K562 (cell line): ENCODE data around the gene RAB39B. TPM values are rescaled to one million over a fixed set of nuclear protein-coding genes. Genes with fewer than 3 reads are reported as not detected.
A peak's percentile ranks its signal among the peaks of the same experiment; 100 is the strongest.

Experiments used
- BHLHE40 ChIP-seq: IDR thresholded peaks from 2 replicates; pipeline ENCODE4 v1.6.1; 2011; ENCODE audit warnings: low read length, improper control_type of control experiment
- CCAR2 ChIP-seq: fragments of 200-400 bp; formaldehyde crosslinking; IDR thresholded peaks from 2 replicates; pipeline ENCODE4 v1.6.1; 2017; ENCODE audit warnings: mild to moderate bottlenecking, low read depth, low read length
- CHD2 ChIP-seq: IDR thresholded peaks from 2 replicates; pipeline ENCODE4 v1.6.1; 2011; ENCODE audit warnings: low read depth, low read length
- CREB1 ChIP-seq, 2 experiments: sonication (generic) in 1 of 2; formaldehyde crosslinking in 1 of 2; IDR thresholded peaks; 2 replicates each; pipeline versions ENCODE4 v1.6.1 to v1.8.0; 2012 to 2022; ENCODE audit warnings: inconsistent platforms in 1 of 2, mild to moderate bottlenecking in 1 of 2, missing genetic modification reagents in 1 of 2, moderate library complexity in 1 of 2
- FOS ChIP-seq: IDR thresholded peaks from 3 replicates; pipeline ENCODE4 v1.6.1; 2011; ENCODE audit not compliant: insufficient read length; ENCODE audit errors: extremely low read depth
- GABPB1 ChIP-seq: sonication (generic); formaldehyde crosslinking; IDR thresholded peaks from 2 replicates; pipeline ENCODE4 v1.8.0; 2022; ENCODE audit warnings: mild to moderate bottlenecking, missing genetic modification reagents
- HMGN3 ChIP-seq: IDR thresholded peaks from 2 replicates; pipeline ENCODE4 v1.6.1; 2011; ENCODE audit warnings: borderline replicate concordance, low read depth, mild to moderate bottlenecking, mixed read lengths, low read length; ENCODE audit not compliant: insufficient read length; ENCODE audit errors: extremely low read depth
- KLF1 ChIP-seq: fragments of 450-650 bp; IDR thresholded peaks from 2 replicates; pipeline ENCODE4 v1.6.1; 2016; ENCODE audit warnings: missing genetic modification characterization, missing compliant biosample characterization
- KLF16 ChIP-seq: IDR thresholded peaks from 2 replicates; pipeline ENCODE4 v1.6.1; 2016; ENCODE audit warnings: antibody characterized with exemption
- MCM3 ChIP-seq: fragments of 450-650 bp; IDR thresholded peaks from 2 replicates; pipeline ENCODE4 v1.6.1; 2016
- NCOA6 ChIP-seq: fragments of 450-650 bp; IDR thresholded peaks from 2 replicates; pipeline ENCODE4 v1.6.1; 2017; ENCODE audit warnings: mild to moderate bottlenecking
- NFATC3 ChIP-seq: fragments of 450-650 bp; IDR thresholded peaks from 2 replicates; pipeline ENCODE4 v1.6.1; 2017; ENCODE audit warnings: mild to moderate bottlenecking
- PCBP2 ChIP-seq: fragments of 200-400 bp; formaldehyde crosslinking; IDR thresholded peaks from 2 replicates; pipeline ENCODE4 v1.6.1; 2018; ENCODE audit warnings: low read length, low read depth, mild to moderate bottlenecking, moderate library complexity; ENCODE audit not compliant: poor library complexity, severe bottlenecking
- POLR2A ChIP-seq: fragments of 450-650 bp; conservative IDR thresholded peaks from 2 replicates; pipeline ENCODE4 v1.6.1; 2016
- RFX7 ChIP-seq: fragments of 250-450 bp; sonication (Bioruptor Pico); IDR thresholded peaks from 2 replicates; pipeline ENCODE4 v1.5.1; 2021; ENCODE audit warnings: mild to moderate bottlenecking
- XRCC5 ChIP-seq: fragments of 200-400 bp; formaldehyde crosslinking; IDR thresholded peaks from 2 replicates; pipeline ENCODE4 v1.6.1; 2017; ENCODE audit warnings: low read depth, mild to moderate bottlenecking, low read length
- ZFX ChIP-seq: sonication (generic); formaldehyde crosslinking; IDR thresholded peaks from 2 replicates; pipeline ENCODE4 v1.8.0; 2022; ENCODE audit warnings: mild to moderate bottlenecking, missing genetic modification reagents, moderate library complexity
- ZNF263 ChIP-seq: sonication (generic); formaldehyde crosslinking; IDR thresholded peaks from 2 replicates; pipeline ENCODE4 v1.8.0; 2022; ENCODE audit warnings: mild to moderate bottlenecking, missing genetic modification reagents, borderline replicate concordance
- ZNF347 ChIP-seq: fragments of 450-650 bp; formaldehyde crosslinking; IDR thresholded peaks from 2 replicates; pipeline ENCODE4 v1.4.0; 2020; ENCODE audit warnings: low read depth, mild to moderate bottlenecking, moderate library complexity
- polyA plus RNA-seq, 8 experiments: library from polyadenylated mRNA; depleted of rRNA in 4 of 8; stranded (reverse) in 5 of 8; unstranded in 3 of 8; fragments of >200 nt; fragmentation: Nextera tagmentation in 2 of 8; fragmentation: Illumina TruSeq in 1 of 8; extraction: Ambion mirVana in 2 of 8; extraction: Trizol in 1 of 8; gene quantifications; 2 replicates each; pipeline versions ENCODE4 v1.2.1 to v1.2.3, GENCODE V29; 2011 to 2014; ENCODE audit warnings: inconsistent platforms in 1 of 8, missing spikeins in 1 of 8
- total RNA-seq, 7 experiments: library from RNA; depleted of rRNA in 6 of 7; stranded (reverse); fragments of >200 nt in 6 of 7; fragmentation: Illumina TruSeq in 2 of 7; extraction: Trizol in 2 of 7; gene quantifications; 2 replicates each; pipeline versions ENCODE4 v1.2.1 to v1.2.3, GENCODE V29; 2011 to 2021; ENCODE audit warnings: low replicate concordance in 1 of 7
- TF ChIP-seq, protein P1 (sequence below): sonication (generic); formaldehyde crosslinking; IDR thresholded peaks from 2 replicates; pipeline ENCODE4 v1.8.1; 2022; ENCODE audit warnings: missing genetic modification reagents
- TF ChIP-seq, protein P2 (sequence below), 2 experiments: fragments of 250-450 bp in 1 of 2; fragments of 450-650 bp in 1 of 2; sonication (Bioruptor Pico) in 1 of 2; IDR thresholded peaks; 2 replicates each; pipeline versions ENCODE4 v1.6.1 to v1.8.0; 2016 to 2021; ENCODE audit warnings: mild to moderate bottlenecking in 2 of 2, moderate library complexity in 2 of 2, missing compliant biosample characterization in 1 of 2, missing genetic modification characterization in 1 of 2
- TF ChIP-seq, protein P3 (sequence below): sonication (generic); formaldehyde crosslinking; IDR thresholded peaks from 2 replicates; pipeline ENCODE4 v1.8.0; 2022; ENCODE audit warnings: missing genetic modification reagents, mild to moderate bottlenecking, moderate library complexity, borderline replicate concordance
- TF ChIP-seq, protein P4 (sequence below), 2 experiments: IDR thresholded peaks; 2 replicates each; pipeline ENCODE4 v1.6.1; 2011; ENCODE audit warnings: borderline replicate concordance in 1 of 2, control low read depth in 1 of 2, low read depth in 1 of 2, low read length in 1 of 2, mild to moderate bottlenecking in 1 of 2, mixed read lengths in 1 of 2, moderate library complexity in 1 of 2; ENCODE audit not compliant: insufficient read depth in 1 of 2, insufficient read length in 1 of 2, poor library complexity in 1 of 2, severe bottlenecking in 1 of 2; ENCODE audit errors: extremely low read depth in 1 of 2
- TF ChIP-seq, protein P5 (sequence below): IDR thresholded peaks from 2 replicates; pipeline ENCODE4 v1.6.1; 2011; ENCODE audit not compliant: insufficient read length; ENCODE audit errors: extremely low read depth

The RAB39B gene
- total and polyA plus RNA-seq, 9 of the 15 experiments (the other 6 are each of a cell fraction or from before 2014, with no cell fraction given), result 0.04 to 0.07 (median 0.04) TPM; not detected in 6

DNA sequence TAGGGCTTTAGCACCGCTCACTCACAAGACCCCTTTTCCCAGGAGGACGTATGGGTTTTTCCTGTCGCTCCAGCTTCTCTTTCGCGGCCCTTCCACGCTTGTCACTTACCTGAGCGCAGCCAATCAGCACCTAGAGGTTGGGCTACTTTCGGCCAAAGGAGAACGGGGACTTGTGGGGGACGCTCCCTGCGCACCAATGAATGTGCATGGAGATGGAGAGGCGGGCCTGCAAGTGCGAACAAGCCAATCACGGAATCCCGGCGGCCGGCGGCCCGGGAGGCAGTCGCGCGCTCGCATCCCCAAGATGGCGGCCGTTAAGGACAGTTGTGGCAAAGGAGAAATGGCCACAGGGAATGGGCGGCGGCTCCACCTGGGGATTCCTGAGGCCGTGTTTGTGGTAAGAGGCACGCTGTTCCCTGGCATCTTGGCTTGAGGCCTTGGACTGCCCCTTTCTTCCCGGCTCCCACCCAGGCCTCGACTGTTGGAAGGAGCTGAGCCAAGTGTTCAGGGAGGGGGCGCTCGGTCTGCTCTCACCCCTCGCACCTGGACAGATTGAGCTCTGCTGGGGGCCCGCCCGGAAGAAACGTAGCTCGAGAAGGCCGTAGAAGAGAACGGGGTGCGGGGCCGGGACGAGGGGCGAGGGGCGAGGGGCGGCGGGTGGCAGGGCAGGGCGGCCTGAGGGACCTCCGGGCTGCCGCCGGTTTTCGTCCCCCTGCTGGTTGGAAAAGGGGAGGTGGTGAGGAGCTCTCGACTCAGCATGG is 47.9 kb downstream of the RAB39B start, which contains the start of gene VBP1 (continued):
- TF ChIP-seq, protein P1, sequence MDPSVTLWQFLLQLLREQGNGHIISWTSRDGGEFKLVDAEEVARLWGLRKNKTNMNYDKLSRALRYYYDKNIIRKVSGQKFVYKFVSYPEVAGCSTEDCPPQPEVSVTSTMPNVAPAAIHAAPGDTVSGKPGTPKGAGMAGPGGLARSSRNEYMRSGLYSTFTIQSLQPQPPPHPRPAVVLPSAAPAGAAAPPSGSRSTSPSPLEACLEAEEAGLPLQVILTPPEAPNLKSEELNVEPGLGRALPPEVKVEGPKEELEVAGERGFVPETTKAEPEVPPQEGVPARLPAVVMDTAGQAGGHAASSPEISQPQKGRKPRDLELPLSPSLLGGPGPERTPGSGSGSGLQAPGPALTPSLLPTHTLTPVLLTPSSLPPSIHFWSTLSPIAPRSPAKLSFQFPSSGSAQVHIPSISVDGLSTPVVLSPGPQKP, result no peak
- TF ChIP-seq GABPB1 (CRISPR knock-in tag) (peak; percentile 58; the same call in 1 of the 2 replicates), ZNF263 (no peak), BHLHE40 (no peak), KLF1 (tag) (no peak), XRCC5 (no peak), ZFX (peak; percentile 85), FOS (peak; percentile 92), RFX7 (CRISPR knock-in tag) (no peak), PCBP2 (no peak), KLF16 (no peak), CCAR2 (no peak), HMGN3 (no peak), POLR2A (peak; percentile 91), CHD2 (peak; percentile 76), NFATC3 (no peak), NCOA6 (no peak), MCM3 (no peak), ZNF347 (CRISPR knock-in tag) (no peak), CREB1 (IDR thresholded peaks at IDR 0.05) (no peak), CREB1 (CRISPR knock-in tag; IDR thresholded peaks at IDR 0.05) (0 out of 2 replicates have a peak, but pooled peaks have one; percentile 16)
- TF ChIP-seq, protein P2, sequence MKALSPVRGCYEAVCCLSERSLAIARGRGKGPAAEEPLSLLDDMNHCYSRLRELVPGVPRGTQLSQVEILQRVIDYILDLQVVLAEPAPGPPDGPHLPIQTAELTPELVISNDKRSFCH (CRISPR knock-in tag; IDR thresholded peaks at IDR 0.05), result no peak
- TF ChIP-seq, protein P2 (tag; IDR thresholded peaks at IDR 0.05), result no peak
- TF ChIP-seq, protein P3, sequence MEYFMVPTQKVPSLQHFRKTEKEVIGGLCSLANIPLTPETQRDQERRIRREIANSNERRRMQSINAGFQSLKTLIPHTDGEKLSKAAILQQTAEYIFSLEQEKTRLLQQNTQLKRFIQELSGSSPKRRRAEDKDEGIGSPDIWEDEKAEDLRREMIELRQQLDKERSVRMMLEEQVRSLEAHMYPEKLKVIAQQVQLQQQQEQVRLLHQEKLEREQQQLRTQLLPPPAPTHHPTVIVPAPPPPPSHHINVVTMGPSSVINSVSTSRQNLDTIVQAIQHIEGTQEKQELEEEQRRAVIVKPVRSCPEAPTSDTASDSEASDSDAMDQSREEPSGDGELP (CRISPR knock-in tag), result peak; percentile 33; the same call in 1 of the 2 replicates
- TF ChIP-seq, protein P4, sequence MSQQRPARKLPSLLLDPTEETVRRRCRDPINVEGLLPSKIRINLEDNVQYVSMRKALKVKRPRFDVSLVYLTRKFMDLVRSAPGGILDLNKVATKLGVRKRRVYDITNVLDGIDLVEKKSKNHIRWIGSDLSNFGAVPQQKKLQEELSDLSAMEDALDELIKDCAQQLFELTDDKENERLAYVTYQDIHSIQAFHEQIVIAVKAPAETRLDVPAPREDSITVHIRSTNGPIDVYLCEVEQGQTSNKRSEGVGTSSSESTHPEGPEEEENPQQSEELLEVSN (IDR thresholded peaks at IDR 0.05; ENCODE audit: borderline replicate concordance in 1 of 2, extremely low read depth in 1 of 2, insufficient read depth in 1 of 2, insufficient read length in 1 of 2, low read depth in 1 of 2, low read length in 1 of 2, poor library complexity in 1 of 2, severe bottlenecking in 1 of 2), result peak; percentile 16 to 30
- TF ChIP-seq, protein P5, sequence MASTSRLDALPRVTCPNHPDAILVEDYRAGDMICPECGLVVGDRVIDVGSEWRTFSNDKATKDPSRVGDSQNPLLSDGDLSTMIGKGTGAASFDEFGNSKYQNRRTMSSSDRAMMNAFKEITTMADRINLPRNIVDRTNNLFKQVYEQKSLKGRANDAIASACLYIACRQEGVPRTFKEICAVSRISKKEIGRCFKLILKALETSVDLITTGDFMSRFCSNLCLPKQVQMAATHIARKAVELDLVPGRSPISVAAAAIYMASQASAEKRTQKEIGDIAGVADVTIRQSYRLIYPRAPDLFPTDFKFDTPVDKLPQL, result no peak
